SK-N-SH treated with all-trans-retinoic acid at 6 μM for 48 hours (cell line): Measurements from ENCODE around the gene F7.

Experiments used
- OSR1 ChIP-seq: fragments of 250-450 bp; sonication (Bioruptor Pico); IDR thresholded peaks from 2 replicates; pipeline ENCODE4 v1.8.0; 2022; ENCODE audit warnings: moderate library complexity, mild to moderate bottlenecking, inconsistent platforms
- TF ChIP-seq, protein P1 (sequence below): fragments of 250-450 bp; sonication (Bioruptor Pico); IDR thresholded peaks from 2 replicates; pipeline ENCODE4 v1.8.0; 2020; ENCODE audit warnings: mild to moderate bottlenecking, moderate library complexity, borderline replicate concordance

DNA sequence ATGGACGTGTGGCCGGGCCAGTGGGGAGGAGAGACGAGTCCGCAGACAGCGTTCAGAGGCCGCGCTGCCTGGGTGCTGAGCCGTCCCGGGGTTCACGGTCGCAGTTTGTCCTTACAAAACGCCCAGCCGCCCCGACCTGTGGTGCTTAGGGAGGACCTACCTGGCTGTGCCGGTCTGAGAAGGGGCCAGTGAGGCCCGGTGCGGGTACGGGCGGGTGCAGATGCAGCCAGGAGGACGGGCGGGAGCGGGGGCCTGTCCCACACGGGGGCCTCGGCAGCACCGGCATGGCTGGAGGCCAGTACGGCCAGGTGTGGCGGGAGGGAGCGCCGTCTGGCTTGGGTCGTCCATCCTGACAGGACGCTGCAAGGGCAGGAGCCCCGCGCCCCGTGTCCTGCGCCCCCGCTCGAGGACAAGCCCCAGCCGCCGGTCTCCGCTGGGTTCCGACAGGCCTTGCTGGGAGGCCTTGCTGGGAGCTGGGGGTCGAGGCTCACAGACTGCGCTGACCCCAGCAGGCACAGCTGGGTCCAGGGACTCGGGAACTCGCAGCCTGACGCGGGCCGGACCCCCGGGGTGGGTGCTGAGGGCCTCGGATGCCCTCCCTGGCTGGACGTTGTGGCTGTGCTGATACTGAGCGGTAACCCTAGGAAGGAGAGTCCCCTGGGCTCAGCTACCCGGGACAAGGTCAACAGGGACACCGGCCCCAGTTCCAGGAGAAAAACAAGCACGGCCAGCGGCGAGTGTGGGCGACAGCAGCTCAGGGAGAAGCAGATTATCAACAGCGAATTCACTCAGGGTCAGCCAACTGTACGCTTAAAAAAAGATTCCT lies 47.6 kb downstream of the F7 start:
- TF ChIP-seq, protein P1, sequence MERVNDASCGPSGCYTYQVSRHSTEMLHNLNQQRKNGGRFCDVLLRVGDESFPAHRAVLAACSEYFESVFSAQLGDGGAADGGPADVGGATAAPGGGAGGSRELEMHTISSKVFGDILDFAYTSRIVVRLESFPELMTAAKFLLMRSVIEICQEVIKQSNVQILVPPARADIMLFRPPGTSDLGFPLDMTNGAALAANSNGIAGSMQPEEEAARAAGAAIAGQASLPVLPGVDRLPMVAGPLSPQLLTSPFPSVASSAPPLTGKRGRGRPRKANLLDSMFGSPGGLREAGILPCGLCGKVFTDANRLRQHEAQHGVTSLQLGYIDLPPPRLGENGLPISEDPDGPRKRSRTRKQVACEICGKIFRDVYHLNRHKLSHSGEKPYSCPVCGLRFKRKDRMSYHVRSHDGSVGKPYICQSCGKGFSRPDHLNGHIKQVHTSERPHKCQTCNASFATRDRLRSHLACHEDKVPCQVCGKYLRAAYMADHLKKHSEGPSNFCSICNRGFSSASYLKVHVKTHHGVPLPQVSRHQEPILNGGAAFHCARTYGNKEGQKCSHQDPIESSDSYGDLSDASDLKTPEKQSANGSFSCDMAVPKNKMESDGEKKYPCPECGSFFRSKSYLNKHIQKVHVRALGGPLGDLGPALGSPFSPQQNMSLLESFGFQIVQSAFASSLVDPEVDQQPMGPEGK (CRISPR knock-in tag) = no peak
- no peak for TF ChIP-seq OSR1 (CRISPR knock-in tag)
